Kidney (tissue), 14 donors: ENCODE data around the gene BABAM1. TPM values are rescaled to one million over a fixed set of nuclear protein-coding genes. Genes with fewer than 3 reads are reported as not detected.

Experiments used
- DNase-seq, 5 donors: peaks; one replicate each; pipeline ENCODE4 v3.0.0-alpha.2; 2013 to 2020
- FAIRE-seq: peaks from 2 replicates; lab custom pipeline; 2012; peaks lifted over from hg19 to GRCh38; lab: Jason Lieb, UNC
- H3K27ac ChIP-seq, 2 donors: one replicate each; pipeline ENCODE4 v1.7.0; 2013; ENCODE audit warnings: low read depth in 2 of 2, low read length in 2 of 2, inconsistent platforms in 1 of 2
- H3K27me3 ChIP-seq: one replicate; pipeline ENCODE4 v1.7.1; 2013; ENCODE audit warnings: low read length, inconsistent platforms; ENCODE audit not compliant: control insufficient read depth, insufficient read depth
- H3K36me3 ChIP-seq, 3 donors: one replicate each; pipeline versions ENCODE4 v1.7.0 to v1.7.1; 2013; ENCODE audit warnings: low read length in 3 of 3, control low read depth in 1 of 3, inconsistent platforms in 1 of 3; ENCODE audit not compliant: insufficient read depth in 3 of 3, control insufficient read depth in 2 of 3
- H3K4me1 ChIP-seq, 3 donors: one replicate each; pipeline versions ENCODE4 v1.7.0 to v1.7.1; 2013; ENCODE audit warnings: low read length in 3 of 3, inconsistent platforms in 1 of 3, low read depth in 1 of 3; ENCODE audit not compliant: control insufficient read depth in 2 of 3, insufficient read depth in 2 of 3
- H3K4me3 ChIP-seq, 3 donors: one replicate each; pipeline versions ENCODE4 v1.7.0 to v1.8.1; 2013; ENCODE audit warnings: low read length in 3 of 3, control low read depth in 1 of 3, inconsistent platforms in 1 of 3
- H3K9ac ChIP-seq, 3 donors: one replicate each; pipeline versions ENCODE4 v1.7.0 to v1.7.1; 2013; ENCODE audit warnings: low read length in 3 of 3, control low read depth in 1 of 3, inconsistent platforms in 1 of 3
- H3K9me3 ChIP-seq, 3 donors: one replicate each; pipeline versions ENCODE4 v1.7.0 to v1.7.1; 2013; ENCODE audit warnings: low read length in 3 of 3, control low read depth in 1 of 3, inconsistent platforms in 1 of 3; ENCODE audit not compliant: control insufficient read depth in 2 of 3, insufficient read depth in 1 of 3
- intact Hi-C: fragments of 100-400 bp; cut with DNase I; formaldehyde crosslinking; loops from one replicate; pipeline ENCODE4 v1.11.1; 2022
- polyA plus RNA-seq: library from polyadenylated mRNA; stranded (reverse); fragments of 350-450 nt; fragmentation: Illumina TruSeq; extraction: RNeasy Lipid Tissue Mini Kit (QIAGEN cat#74804); gene quantifications from one replicate; pipeline ENCODE4 v1.2.3, GENCODE V29; 2014; ENCODE audit warnings: low read depth, low replicate concordance; ENCODE audit not compliant: insufficient read depth
- total RNA-seq: library from RNA; stranded (reverse); fragmentation: NEBNext Ultra II Directional; extraction: Animal tissue kit (Norgen Biotek cat#: 25700); gene quantifications from one replicate; pipeline ENCODE4 v1.2.1, GENCODE V29; 2021
- TF ChIP-seq, protein P1 (sequence below): IDR thresholded peaks from 3 replicates; pipeline ENCODE4 v1.5.1; 2012; ENCODE audit warnings: mild to moderate bottlenecking, moderate library complexity, borderline replicate concordance; ENCODE audit not compliant: insufficient read depth; ENCODE audit errors: extremely low read depth
- donor health status: control.
- donor health status: control.
- donor health status: control.
- donor health status: control.
- donor health status: control.
- donor health status: DM: yes; HTN: yes; CAD: no.
- donor health status: Normal renal cell carcinoma (clear cell type).

Gene BABAM1
- total and polyA plus RNA-seq, 2 donors from 2014 or later, result 69.4 to 105 TPM

GRCh38 chr19:17304386-17305215 lies 37.4 kb downstream of the BABAM1 start:
- peak overlapping the region; percentile 93 to 97 for H3K27ac ChIP-seq
- H3K4me3 ChIP-seq, result peak overlapping the region in 1 of 3 donors; percentile 93
- TF ChIP-seq, protein P1, sequence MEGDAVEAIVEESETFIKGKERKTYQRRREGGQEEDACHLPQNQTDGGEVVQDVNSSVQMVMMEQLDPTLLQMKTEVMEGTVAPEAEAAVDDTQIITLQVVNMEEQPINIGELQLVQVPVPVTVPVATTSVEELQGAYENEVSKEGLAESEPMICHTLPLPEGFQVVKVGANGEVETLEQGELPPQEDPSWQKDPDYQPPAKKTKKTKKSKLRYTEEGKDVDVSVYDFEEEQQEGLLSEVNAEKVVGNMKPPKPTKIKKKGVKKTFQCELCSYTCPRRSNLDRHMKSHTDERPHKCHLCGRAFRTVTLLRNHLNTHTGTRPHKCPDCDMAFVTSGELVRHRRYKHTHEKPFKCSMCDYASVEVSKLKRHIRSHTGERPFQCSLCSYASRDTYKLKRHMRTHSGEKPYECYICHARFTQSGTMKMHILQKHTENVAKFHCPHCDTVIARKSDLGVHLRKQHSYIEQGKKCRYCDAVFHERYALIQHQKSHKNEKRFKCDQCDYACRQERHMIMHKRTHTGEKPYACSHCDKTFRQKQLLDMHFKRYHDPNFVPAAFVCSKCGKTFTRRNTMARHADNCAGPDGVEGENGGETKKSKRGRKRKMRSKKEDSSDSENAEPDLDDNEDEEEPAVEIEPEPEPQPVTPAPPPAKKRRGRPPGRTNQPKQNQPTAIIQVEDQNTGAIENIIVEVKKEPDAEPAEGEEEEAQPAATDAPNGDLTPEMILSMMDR, result no peak
- intact Hi-C loops, result no loop called here
- H3K27me3 ChIP-seq, result no peaks in the 10 kb centered on the region
- no peaks in the 10 kb centered on the region for H3K36me3 ChIP-seq
- H3K9ac ChIP-seq, result no peak overlapping the region
- DNase-seq (peak in 2 of 5 donors; percentile 21 to 65), FAIRE-seq (no peak)
- H3K4me1 ChIP-seq, result peaks cover 0 to 19% (median 10%) of the 10 kb centered on the region in 3 donors
- H3K9me3 ChIP-seq, result no peaks in the 10 kb centered on the region

- Histone ChIP-seq H3K4me1 (peaks cover 0 to 22% (median 12%) of the 10 kb centered on the region in 3 donors), H3K27me3 (no peaks in the 10 kb centered on the region), H3K27ac (peak overlapping the region; percentile 93 to 97), H3K9me3 (no peaks in the 10 kb centered on the region), H3K36me3 (no peaks in the 10 kb centered on the region), H3K9ac (no peak overlapping the region), H3K4me3 (peak overlapping the region in 2 of 3 donors; percentile 82 to 93)
- TF ChIP-seq, protein P1, result no peak
- DNase-seq (no peak), FAIRE-seq (no peak)
- intact Hi-C loops, result no loop called here
Observed at GRCh38 chr19:17305216-17305516, 37.9 kb downstream of the BABAM1 start.

- Histone ChIP-seq H3K9me3 (no peaks in the 10 kb centered on the region), H3K9ac (peak within 1 kb of the TSS; percentile 65 to 88 (median 88)), H3K4me1 (peaks cover 0 to 27% (median 15%) of the 10 kb centered on the region in 3 donors), H3K27me3 (no peaks in the 10 kb centered on the region), H3K36me3 (no peaks in the 10 kb centered on the region), H3K27ac (peak within 1 kb of the TSS; percentile 93 to 97), H3K4me3 (peak within 1 kb of the TSS; percentile 82 to 93 (median 92))
- FAIRE-seq (peak; percentile 57), DNase-seq (peak; percentile 99 to 100 (median 99))
- intact Hi-C loops, result no loop called here
- TF ChIP-seq, protein P1, result peak; percentile 62
Observed at GRCh38 chr19:17305517-17306284, 38.5 kb downstream of the BABAM1 start, which contains the start of gene MRPL34. TSS of gene MRPL34 (plus strand) at chr19:17305872. CDS start at chr19:17305893, 21 bp downstream.
